Measurements from ENCODE around the gene USP25. TPM values are rescaled to one million over a fixed set of nuclear protein-coding genes. Genes with fewer than 3 reads are reported as not detected.
A peak's percentile ranks its signal among the peaks of the same experiment; 100 is the strongest.
"Not testable (repeated sequence)": the region's sequence is repeated elsewhere in the genome, so short reads cannot be mapped to it uniquely, and the experiment has no call there.

Gene USP25
- total RNA-seq, 6 experiments from 2014 or later: 14.7 to 22.7 (median 18.7) TPM

DNA sequence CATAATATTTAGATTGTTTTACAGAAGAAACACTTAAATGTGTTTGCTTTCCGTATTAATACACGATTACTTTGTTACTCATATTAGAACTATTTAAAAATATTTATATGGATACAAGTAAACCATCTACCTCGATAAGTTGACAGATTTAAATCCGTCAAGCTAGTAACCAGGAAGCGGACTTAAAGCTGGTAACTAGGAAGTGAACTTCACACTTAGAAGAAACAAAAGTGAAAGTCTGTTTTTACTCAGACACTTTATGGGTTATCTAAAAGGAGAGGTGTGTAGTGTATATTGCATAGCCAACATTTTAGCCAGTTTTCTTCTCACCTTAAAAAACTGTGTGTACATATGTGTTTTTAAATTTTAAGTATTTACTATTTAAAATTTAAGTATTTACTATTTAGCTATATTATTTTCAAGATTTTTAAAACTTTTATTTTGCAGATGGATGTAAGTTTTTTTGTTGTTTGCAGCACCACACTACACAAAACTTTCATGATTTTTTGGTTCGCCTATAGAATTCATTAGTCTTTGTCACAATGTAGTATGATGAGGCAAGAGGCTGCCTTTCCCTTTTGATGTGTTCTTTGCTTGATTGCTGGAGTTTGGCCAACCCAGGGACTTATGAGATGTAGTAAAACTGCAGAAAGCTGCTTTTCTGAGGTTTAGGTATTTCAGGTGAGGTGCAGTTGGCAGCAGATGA is 2.7 kb downstream of the USP25 start:
- Histone ChIP-seq H3K36me3 (no peaks in the 10 kb centered on the region), H3K9me3 (no peaks in the 10 kb centered on the region), H3K27me3 (no peaks in the 10 kb centered on the region), H3K27ac (peak overlapping the region in 1 of 3 donors; percentile 1), H3K4me1 (peaks cover 0 to 35% (median 2%) of the 10 kb centered on the region in 4 donors), H3K4me3 (peak overlapping the region; percentile 77 to 82 (median 78))
- DNase-seq: no peak
- intact Hi-C loops (cut with DNase I): no loop called here
- under 1% methylated on average over 6 of the region's 6 CpGs for WGBS (ENCODE audit: insufficient coverage, low coverage, low lambda C conversion rate, missing lambda C conversion rate)
- no peak for TF ChIP-seq POLR2A (IDR thresholded peaks at IDR 0.05)
- TF ChIP-seq, protein P1, sequence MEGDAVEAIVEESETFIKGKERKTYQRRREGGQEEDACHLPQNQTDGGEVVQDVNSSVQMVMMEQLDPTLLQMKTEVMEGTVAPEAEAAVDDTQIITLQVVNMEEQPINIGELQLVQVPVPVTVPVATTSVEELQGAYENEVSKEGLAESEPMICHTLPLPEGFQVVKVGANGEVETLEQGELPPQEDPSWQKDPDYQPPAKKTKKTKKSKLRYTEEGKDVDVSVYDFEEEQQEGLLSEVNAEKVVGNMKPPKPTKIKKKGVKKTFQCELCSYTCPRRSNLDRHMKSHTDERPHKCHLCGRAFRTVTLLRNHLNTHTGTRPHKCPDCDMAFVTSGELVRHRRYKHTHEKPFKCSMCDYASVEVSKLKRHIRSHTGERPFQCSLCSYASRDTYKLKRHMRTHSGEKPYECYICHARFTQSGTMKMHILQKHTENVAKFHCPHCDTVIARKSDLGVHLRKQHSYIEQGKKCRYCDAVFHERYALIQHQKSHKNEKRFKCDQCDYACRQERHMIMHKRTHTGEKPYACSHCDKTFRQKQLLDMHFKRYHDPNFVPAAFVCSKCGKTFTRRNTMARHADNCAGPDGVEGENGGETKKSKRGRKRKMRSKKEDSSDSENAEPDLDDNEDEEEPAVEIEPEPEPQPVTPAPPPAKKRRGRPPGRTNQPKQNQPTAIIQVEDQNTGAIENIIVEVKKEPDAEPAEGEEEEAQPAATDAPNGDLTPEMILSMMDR (IDR thresholded peaks at IDR 0.05): no peak
- ATAC-seq: peak in 1 of 4 donors; percentile 45

DNA sequence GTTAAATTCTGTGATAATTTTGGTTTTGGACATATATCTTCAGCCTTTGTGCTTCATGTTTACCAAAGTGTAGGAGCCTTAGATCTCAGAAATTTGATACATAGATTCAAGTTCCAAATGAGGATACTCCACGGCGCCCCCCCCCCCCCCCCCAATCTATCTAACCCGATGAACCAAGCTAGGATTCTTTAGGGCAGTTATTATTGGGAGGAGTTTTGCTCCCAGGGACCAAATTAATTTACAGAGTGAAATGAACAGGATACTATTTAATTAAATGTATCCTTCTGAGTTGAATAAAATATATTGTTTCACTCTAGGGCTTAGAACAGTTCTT is 3.2 kb downstream of the USP25 start:
- no peak overlapping the region for H3K4me3 ChIP-seq
- H3K9me3 ChIP-seq: no peaks in the 10 kb centered on the region
- no peak overlapping the region for H3K27ac ChIP-seq
- no peaks in the 10 kb centered on the region for H3K36me3 ChIP-seq
- ATAC-seq: no peak
- DNase-seq: no peak
- no peaks in the 10 kb centered on the region for H3K27me3 ChIP-seq
- TF ChIP-seq, protein P1 (IDR thresholded peaks at IDR 0.05): no peak
- TF ChIP-seq POLR2A (IDR thresholded peaks at IDR 0.05): no peak
- peaks cover 0 to 35% (median 2%) of the 10 kb centered on the region in 4 donors for H3K4me1 ChIP-seq
- intact Hi-C loops (cut with DNase I): no loop called here
- 8% methylated on average over 3 of the region's 3 CpGs for WGBS (ENCODE audit: insufficient coverage, low coverage, low lambda C conversion rate, missing lambda C conversion rate)

DNA sequence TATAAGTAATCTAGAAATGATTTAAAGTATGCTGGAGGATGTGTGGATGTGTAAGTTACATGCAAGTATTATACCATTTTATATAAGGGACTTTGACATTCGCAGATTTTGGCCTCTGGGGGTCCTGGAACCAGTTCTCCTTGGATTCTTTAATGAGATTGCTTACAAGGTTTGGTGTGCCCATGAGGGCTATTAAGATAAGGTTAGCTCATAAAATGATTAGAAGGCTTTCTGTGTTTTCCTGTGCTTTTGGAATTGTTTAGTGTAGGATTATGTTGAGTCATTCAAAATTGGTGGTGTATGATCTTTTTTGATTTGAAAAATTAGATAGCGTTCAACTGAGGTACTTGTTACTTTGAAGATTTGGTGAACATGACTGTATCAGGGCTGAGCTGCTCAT is 5.6 kb downstream of the USP25 start:
- TF ChIP-seq POLR2A (IDR thresholded peaks at IDR 0.05): no peak
- TF ChIP-seq, protein P1 (IDR thresholded peaks at IDR 0.05): no peak
- DNase-seq: no peak

DNA sequence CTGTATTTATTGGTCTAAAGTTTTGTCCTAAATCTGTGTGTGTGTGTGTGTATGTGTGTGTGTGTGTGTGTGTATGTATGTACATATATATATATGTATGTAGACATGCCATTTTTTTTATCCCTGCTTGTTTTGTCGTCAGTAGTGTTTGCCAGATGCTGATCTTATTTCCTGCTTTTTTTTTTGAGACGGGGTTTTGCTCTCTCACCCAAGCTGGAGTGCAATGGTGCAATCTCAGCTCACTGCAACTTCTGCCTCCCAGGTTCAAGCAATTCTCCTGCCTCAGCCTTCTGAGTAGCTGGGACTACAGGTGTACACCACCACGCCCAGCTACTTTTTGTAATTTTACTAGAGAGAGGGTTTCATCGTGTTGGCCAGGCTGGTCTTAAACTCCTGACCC is 6.1 kb downstream of the USP25 start:
- H3K36me3 ChIP-seq; H3K27me3 ChIP-seq; intact Hi-C loops (cut with DNase I); DNase-seq; H3K27ac ChIP-seq; H3K9me3 ChIP-seq: not testable (repeated sequence)
- ATAC-seq: peak; percentile 33 to 50 (median 44)
- H3K4me3 ChIP-seq: peak overlapping the region in 1 of 3 donors; percentile 8
- 11% methylated on average over 4 of the region's 4 CpGs for WGBS (ENCODE audit: insufficient coverage, low coverage, low lambda C conversion rate, missing lambda C conversion rate)
- peaks cover 0 to 31% (median 2%) of the 10 kb centered on the region in 4 donors for H3K4me1 ChIP-seq

More for the DNA sequence above, 5.6 kb downstream of the USP25 start:
- WGBS (ENCODE audit: insufficient coverage, low coverage, low lambda C conversion rate, missing lambda C conversion rate): 91% methylated on average over 2 of the region's 2 CpGs
- no peak for ATAC-seq
- no peaks in the 10 kb centered on the region for H3K27me3 ChIP-seq
- H3K27ac ChIP-seq: no peak overlapping the region
- no peak overlapping the region for H3K4me3 ChIP-seq
- intact Hi-C loops (cut with DNase I): no loop called here
- H3K4me1 ChIP-seq: peaks cover 0 to 31% (median 2%) of the 10 kb centered on the region in 4 donors
- H3K9me3 ChIP-seq: no peaks in the 10 kb centered on the region
- no peaks in the 10 kb centered on the region for H3K36me3 ChIP-seq

DNA sequence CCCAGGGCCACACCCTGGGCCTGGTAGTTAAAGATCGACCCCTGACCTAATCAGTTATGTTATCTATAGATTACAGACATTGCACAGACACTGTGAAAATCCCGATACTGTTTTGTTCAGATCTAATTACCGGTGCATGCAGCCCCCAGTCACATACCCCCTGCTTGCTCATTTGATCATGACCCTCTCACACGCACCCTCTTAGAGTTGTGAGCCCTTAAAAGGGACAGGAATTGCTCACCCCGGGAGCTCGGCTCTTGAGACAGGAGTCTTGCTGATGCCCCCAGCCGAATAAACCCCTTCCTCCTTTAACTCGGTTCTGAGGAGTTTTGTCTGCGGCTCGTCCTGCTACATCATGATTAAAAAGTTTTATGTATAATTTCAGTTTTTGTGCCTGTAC is 9.0 kb downstream of the USP25 start:
- DNase-seq; H3K36me3 ChIP-seq; H3K27ac ChIP-seq; intact Hi-C loops (cut with DNase I); H3K27me3 ChIP-seq; H3K4me3 ChIP-seq; ATAC-seq; H3K9me3 ChIP-seq: not testable (repeated sequence)
- H3K4me1 ChIP-seq: peaks cover 0 to 37% (median 9%) of the 10 kb centered on the region in 4 donors
- 79% methylated on average over 8 of the region's 10 CpGs for WGBS (ENCODE audit: insufficient coverage, low coverage, low lambda C conversion rate, missing lambda C conversion rate)
